T-helper 17 cell (primary cell): Measurements from ENCODE around the gene FBP1. TPM values are rescaled to one million over a fixed set of nuclear protein-coding genes. Genes with fewer than 3 reads are reported as not detected.
"Not testable (repeated sequence)": the region's sequence is repeated elsewhere in the genome, so short reads cannot be mapped to it uniquely, and the experiment has no call there.

Source experiments
- ATAC-seq: fragments of 150-1000 bp; cut with Tn5 transposase; 2 replicates; pipeline ENCODE4 v1.10.0; 2021; ENCODE audit warnings: mild to moderate bottlenecking, moderate library complexity
- DNase-seq, 3 donors: peaks; one replicate each; pipeline versions ENCODE4 v3.0.0 to v3.0.0-alpha.2; 2020 to 2021
- H3K9me3 ChIP-seq: one replicate; pipeline ENCODE4 v1.7.0; 2013; ENCODE audit warnings: low read length, mild to moderate bottlenecking; ENCODE audit not compliant: control insufficient read depth, poor library complexity, severe bottlenecking
- H3K27ac Mint-ChIP-seq: one replicate; pipeline ENCODE4 v1.8.0; 2022; ENCODE audit warnings: mild to moderate bottlenecking, moderate library complexity, mixed read lengths
- H3K27me3 Mint-ChIP-seq: one replicate; pipeline ENCODE4 v1.8.0; 2022; ENCODE audit warnings: mixed read lengths
- H3K36me3 Mint-ChIP-seq: one replicate; pipeline ENCODE4 v1.8.0; 2022; ENCODE audit warnings: low read depth, mixed read lengths
- H3K4me1 Mint-ChIP-seq: one replicate; pipeline ENCODE4 v1.8.0; 2022; ENCODE audit warnings: mild to moderate bottlenecking, mixed read lengths
- H3K4me3 Mint-ChIP-seq: one replicate; pipeline ENCODE4 v1.8.0; 2022; ENCODE audit warnings: mild to moderate bottlenecking, moderate library complexity, mixed read lengths
- total RNA-seq, 4 donors: library from RNA in 2 of 4; stranded (reverse) in 2 of 4; gene quantifications; one replicate each; pipeline ENCODE4 v1.2.3 and lab custom pipeline; 2022 to 2026

Gene FBP1
- total RNA-seq, 2 donors from 2014 or later, result 3.7 to 5.1 TPM

- peaks cover 6% of the 10 kb centered on the region for H3K27me3 Mint-ChIP-seq
Observed at GRCh38 chr9:94600258-94600657, 39.1 kb downstream of the FBP1 start.

GRCh38 chr9:94599102-94599501 lies 40.2 kb downstream of the FBP1 start:
- Mint-ChIP-seq H3K27me3 (peaks cover 17% of the 10 kb centered on the region), H3K36me3 (no peaks in the 10 kb centered on the region), H3K4me1 (peaks cover 8% of the 10 kb centered on the region), H3K27ac (no peak overlapping the region), H3K4me3 (no peak overlapping the region)
- H3K9me3 ChIP-seq, result no peaks in the 10 kb centered on the region
- DNase-seq (no peak), ATAC-seq (no peak)

More at GRCh38 chr9:94600258-94600657, 39.1 kb downstream of the FBP1 start:
- DNase-seq (no peak), ATAC-seq (no peak)
- Mint-ChIP-seq H3K36me3 (no peaks in the 10 kb centered on the region), H3K27ac (no peak overlapping the region), H3K4me1 (peaks cover 6% of the 10 kb centered on the region), H3K4me3 (no peak overlapping the region)
- H3K9me3 ChIP-seq, result no peaks in the 10 kb centered on the region

- Mint-ChIP-seq H3K4me1 (peaks cover 4% of the 10 kb centered on the region), H3K27ac (no peak within 1 kb of the TSS), H3K27me3 (peaks cover 37% of the 10 kb centered on the region)
Observed at GRCh38 chr9:94593459-94594345, 45.6 kb downstream of the FBP1 start, which contains the start of gene FBP2. FBP2 (minus strand) TSS chr9:94593824; CDS start chr9:94593726, 98 bp downstream.

GRCh38 chr9:94592683-94593082 lies 46.6 kb downstream of the FBP1 start:
- H3K36me3 Mint-ChIP-seq, H3K9me3 ChIP-seq, ATAC-seq, DNase-seq, H3K27ac Mint-ChIP-seq, H3K4me1 Mint-ChIP-seq, H3K4me3 Mint-ChIP-seq: not testable (repeated sequence)
- H3K27me3 Mint-ChIP-seq, result peaks cover 37% of the 10 kb centered on the region

More at GRCh38 chr9:94593459-94594345, 45.6 kb downstream of the FBP1 start, which contains the start of gene FBP2:
- DNase-seq (no peak), ATAC-seq (no peak)
- Mint-ChIP-seq H3K36me3 (no peaks in the 10 kb centered on the region), H3K4me3 (no peak within 1 kb of the TSS)
- H3K9me3 ChIP-seq, result no peaks in the 10 kb centered on the region

- Mint-ChIP-seq H3K36me3 (no peaks in the 10 kb centered on the region), H3K4me3 (no peak overlapping the region), H3K4me1 (peaks cover 4% of the 10 kb centered on the region), H3K27me3 (peaks cover 42% of the 10 kb centered on the region), H3K27ac (no peak overlapping the region)
- H3K9me3 ChIP-seq, result no peaks in the 10 kb centered on the region
- ATAC-seq, result no peak
- DNase-seq, result no peak
Observed at GRCh38 chr9:94591876-94592275, 47.4 kb downstream of the FBP1 start.

- ATAC-seq, H3K36me3 Mint-ChIP-seq, H3K27ac Mint-ChIP-seq, H3K4me3 Mint-ChIP-seq, DNase-seq, H3K9me3 ChIP-seq, H3K4me1 Mint-ChIP-seq: not testable (repeated sequence)
- H3K27me3 Mint-ChIP-seq, result peaks cover 45% of the 10 kb centered on the region
Observed at GRCh38 chr9:94591046-94591545, 48.2 kb downstream of the FBP1 start.

- no peak for DNase-seq
- no peak overlapping the region for H3K27ac Mint-ChIP-seq
- no peaks in the 10 kb centered on the region for H3K36me3 Mint-ChIP-seq
- ATAC-seq, result no peak
- peaks cover 34% of the 10 kb centered on the region for H3K27me3 Mint-ChIP-seq
- no peak overlapping the region for H3K4me3 Mint-ChIP-seq
- peaks cover 9% of the 10 kb centered on the region for H3K4me1 Mint-ChIP-seq
- H3K9me3 ChIP-seq, result no peaks in the 10 kb centered on the region
Observed at GRCh38 chr9:94588681-94589080, 50.6 kb downstream of the FBP1 start.

GRCh38 chr9:94586814-94587213 lies 52.5 kb downstream of the FBP1 start:
- no peaks in the 10 kb centered on the region for H3K9me3 ChIP-seq
- DNase-seq (no peak), ATAC-seq (no peak)
- Mint-ChIP-seq H3K27ac (no peak overlapping the region), H3K36me3 (no peaks in the 10 kb centered on the region), H3K4me1 (peaks cover 9% of the 10 kb centered on the region), H3K4me3 (peak overlapping the region; percentile 58), H3K27me3 (peaks cover 27% of the 10 kb centered on the region)

- H3K27me3 Mint-ChIP-seq, result peaks cover 27% of the 10 kb centered on the region
- no peaks in the 10 kb centered on the region for H3K36me3 Mint-ChIP-seq
- no peak for ATAC-seq
- peak overlapping the region; percentile 58 for H3K4me3 Mint-ChIP-seq
- peaks cover 9% of the 10 kb centered on the region for H3K4me1 Mint-ChIP-seq
- H3K9me3 ChIP-seq, result no peaks in the 10 kb centered on the region
- no peak overlapping the region for H3K27ac Mint-ChIP-seq
- DNase-seq, result no peak
Observed at GRCh38 chr9:94586316-94586715, 53.0 kb downstream of the FBP1 start.

GRCh38 chr9:94584555-94584954 lies 54.8 kb downstream of the FBP1 start:
- no peak overlapping the region for H3K27ac Mint-ChIP-seq
- no peaks in the 10 kb centered on the region for H3K9me3 ChIP-seq
- DNase-seq (no peak), ATAC-seq (peak; percentile 83)
- H3K27me3 Mint-ChIP-seq, result peaks cover 27% of the 10 kb centered on the region
- no peak overlapping the region for H3K4me3 Mint-ChIP-seq
- H3K4me1 Mint-ChIP-seq, result peaks cover 9% of the 10 kb centered on the region
- no peaks in the 10 kb centered on the region for H3K36me3 Mint-ChIP-seq

- ATAC-seq, result no peak
- Mint-ChIP-seq H3K27ac (no peak overlapping the region), H3K4me3 (no peak overlapping the region)
Observed at GRCh38 chr9:94581728-94582127, 57.6 kb downstream of the FBP1 start.

GRCh38 chr9:94577571-94577970 lies 61.7 kb downstream of the FBP1 start:
- DNase-seq, result no peak
- ATAC-seq, result no peak
- no peak overlapping the region for H3K27ac Mint-ChIP-seq
- H3K4me3 Mint-ChIP-seq, result no peak overlapping the region
- H3K36me3 Mint-ChIP-seq, result no peaks in the 10 kb centered on the region
- peaks cover 2% of the 10 kb centered on the region for H3K4me1 Mint-ChIP-seq
- peaks cover 17% of the 10 kb centered on the region for H3K27me3 Mint-ChIP-seq
- H3K9me3 ChIP-seq, result no peaks in the 10 kb centered on the region

More at GRCh38 chr9:94581728-94582127, 57.6 kb downstream of the FBP1 start:
- no peak for DNase-seq
- no peaks in the 10 kb centered on the region for H3K9me3 ChIP-seq
- Mint-ChIP-seq H3K36me3 (no peaks in the 10 kb centered on the region), H3K4me1 (peaks cover 9% of the 10 kb centered on the region), H3K27me3 (peaks cover 8% of the 10 kb centered on the region)

GRCh38 chr9:94577036-94577435 lies 62.3 kb downstream of the FBP1 start:
- ATAC-seq, result no peak
- H3K9me3 ChIP-seq, result no peaks in the 10 kb centered on the region
- Mint-ChIP-seq H3K36me3 (no peaks in the 10 kb centered on the region), H3K4me3 (no peak overlapping the region), H3K27ac (no peak overlapping the region), H3K27me3 (peaks cover 21% of the 10 kb centered on the region), H3K4me1 (peaks cover 2% of the 10 kb centered on the region)
- no peak for DNase-seq
